K562 (cell line): ENCODE data around the gene CYP4B1. TPM values are rescaled to one million over a fixed set of nuclear protein-coding genes. Genes with fewer than 3 reads are reported as not detected.

Experiments used
- ATAC-seq: fragments of 200-7000 bp; cut with Tn5 transposase; 3 replicates; pipeline ENCODE4 v1.9.1; 2020; ENCODE audit warnings: moderate library complexity
- BruUV-seq: library from RNA; stranded (reverse); fragments of 400-500 nt; replicated peaks from 2 replicates; lab custom pipeline; 2021; lab: Mats Ljungman, UMichigan
- CTCF ChIA-PET: fragments of 300-600 bp; formaldehyde crosslinking; extraction: SDS; loops from one replicate; lab custom pipeline; 2021; ENCODE audit warnings: low intra/inter-chr PET ratio; lab: Yijun Ruan, JAX
- POLR2A ChIA-PET: fragments of 300-600, 350-650 bp; sonication (Branson Sonifier 250); formaldehyde crosslinking; extraction: SDS; loops from one replicate; lab custom pipeline; 2021; ENCODE audit warnings: antibody characterized with exemption, inconsistent platforms; lab: Yijun Ruan, JAX
- DNase-seq, 4 experiments: peaks; one replicate each; pipeline versions ENCODE4 v3.0.0 to v3.0.0-alpha.2; 2011 to 2018; ENCODE audit warnings: low spot score in 3 of 4, mixed read lengths in 3 of 4; ENCODE audit errors: extremely low read depth in 1 of 4
- FAIRE-seq: peaks from 2 replicates; lab custom pipeline; 2011; peaks lifted over from hg19 to GRCh38; lab: Jason Lieb, UNC
- H2AFZ ChIP-seq: 2 replicates; pipeline ENCODE4 v1.6.0; 2011; ENCODE audit warnings: low read depth, low read length, control low read depth, inconsistent platforms
- H3K27ac ChIP-seq: fragments of 200-600 bp; 3 replicates; pipeline ENCODE4 v1.8.0; 2011; ENCODE audit warnings: low read depth, mild to moderate bottlenecking, control low read depth, inconsistent platforms, low read length, moderate library complexity, mixed read lengths; ENCODE audit errors: extremely low read depth
- H3K27me3 ChIP-seq, 2 experiments: fragments of 300-600 bp in 1 of 2; 2 replicates in 1 of 2; 3 replicates in 1 of 2; pipeline versions ENCODE4 v1.6.0 to v1.8.0; 2011; ENCODE audit warnings: inconsistent platforms in 2 of 2, low read length in 2 of 2, mild to moderate bottlenecking in 1 of 2, mixed read lengths in 1 of 2, moderate library complexity in 1 of 2; ENCODE audit not compliant: control insufficient read depth in 2 of 2, insufficient read depth in 2 of 2
- H3K36me3 ChIP-seq: fragments of 300-600 bp; 3 replicates; pipeline ENCODE4 v1.8.0; 2011; ENCODE audit warnings: mild to moderate bottlenecking, low read length, inconsistent platforms; ENCODE audit not compliant: control insufficient read depth, insufficient read depth
- H3K4me1 ChIP-seq, 2 experiments: fragments of 200-600 bp in 1 of 2; replicated peaks in 1 of 2; 2 replicates in 1 of 2; 3 replicates in 1 of 2; pipeline versions ENCODE4 v1.5.1 to v1.8.0; 2011; ENCODE audit warnings: inconsistent platforms in 2 of 2, low read length in 2 of 2, mild to moderate bottlenecking in 1 of 2, mixed read lengths in 1 of 2, moderate library complexity in 1 of 2; ENCODE audit not compliant: control insufficient read depth in 2 of 2, insufficient read depth in 2 of 2
- H3K4me2 ChIP-seq: 2 replicates; pipeline ENCODE4 v1.6.1; 2011; ENCODE audit warnings: low read length, control low read depth, inconsistent platforms, mixed read lengths; ENCODE audit not compliant: insufficient read depth
- H3K4me3 ChIP-seq: fragments of 200-600 bp; sonication (generic), shearing (Covaris generic); 2 replicates; pipeline ENCODE4 v1.5.1; 2016; ENCODE audit warnings: control low read depth, inconsistent platforms
- H3K79me2 ChIP-seq: fragments of 200-600 bp; 3 replicates; pipeline ENCODE4 v1.8.0; 2011; ENCODE audit warnings: low read length, inconsistent platforms; ENCODE audit not compliant: control insufficient read depth, insufficient read depth
- H3K9ac ChIP-seq, 2 experiments: 2 replicates each; pipeline versions ENCODE4 v1.6.0 to v1.6.1; 2011; ENCODE audit warnings: low read depth in 2 of 2, low read length in 2 of 2, control low read depth in 1 of 2, inconsistent platforms in 1 of 2, mild to moderate bottlenecking in 1 of 2, mixed read lengths in 1 of 2; ENCODE audit not compliant: insufficient read depth in 1 of 2
- H3K9me1 ChIP-seq: one replicate; pipeline ENCODE4 v1.6.0; 2011; ENCODE audit warnings: inconsistent platforms, mild to moderate bottlenecking, low read length, moderate library complexity; ENCODE audit not compliant: control insufficient read depth, insufficient read depth
- H3K9me3 ChIP-seq: replicated peaks from 2 replicates; pipeline ENCODE4 v1.5.1; 2011; ENCODE audit warnings: low read depth, low read length, inconsistent platforms; ENCODE audit not compliant: control insufficient read depth, insufficient read depth
- H4K20me1 ChIP-seq: replicated peaks from 2 replicates; pipeline ENCODE4 v1.6.1; 2011; ENCODE audit warnings: low read length, inconsistent platforms, mixed read lengths; ENCODE audit not compliant: control insufficient read depth, insufficient read depth
- SMC3 ChIP-seq: conservative IDR thresholded peaks from 2 replicates; pipeline ENCODE4 v1.6.1; 2011; ENCODE audit warnings: low read depth, low read length, improper control_type of control experiment; ENCODE audit not compliant: insufficient read depth
- ZBTB12 ChIP-seq: fragments of 250-450 bp; sonication (Bioruptor Pico); IDR thresholded peaks from 2 replicates; pipeline ENCODE4 v1.4.0; 2020
- ZNF3 ChIP-seq: fragments of 250-450 bp; sonication (Bioruptor Pico); IDR thresholded peaks from 2 replicates; pipeline ENCODE4 v1.5.0; 2021; ENCODE audit warnings: mild to moderate bottlenecking, moderate library complexity
- ZNF780A ChIP-seq: fragments of 250-450 bp; sonication (Bioruptor Pico); IDR thresholded peaks from 2 replicates; pipeline ENCODE4 v1.5.0; 2021; ENCODE audit warnings: mild to moderate bottlenecking
- WGBS: fragments of 100-300 bp; shearing (Covaris generic); methylation state at CpG from one replicate; pipeline ENCODE4 v1.1.6; 2016; ENCODE audit warnings: low coverage, mixed read lengths; ENCODE audit not compliant: insufficient coverage; ENCODE audit errors: missing lambda C conversion rate; 5-methylcytosine and 5-hydroxymethylcytosine counted together
- in situ Hi-C: fragments of 300-500 bp; cut with MboI; formaldehyde crosslinking; loops from 4 replicates; pipeline ENCODE4 v1.15.0; 2018; ENCODE audit warnings: inconsistent platforms, mixed read lengths
- intact Hi-C: fragments of 100-400 bp; cut with micrococcal nuclease; formaldehyde crosslinking; loops from 2 replicates; pipeline ENCODE4 v1.14.2; 2022
- polyA plus RNA-seq, 8 experiments: library from polyadenylated mRNA; depleted of rRNA in 4 of 8; stranded (reverse) in 5 of 8; unstranded in 3 of 8; fragments of >200 nt; fragmentation: Nextera tagmentation in 2 of 8; fragmentation: Illumina TruSeq in 1 of 8; extraction: Ambion mirVana in 2 of 8; extraction: Trizol in 1 of 8; gene quantifications; 2 replicates each; pipeline versions ENCODE4 v1.2.1 to v1.2.3, GENCODE V29; 2011 to 2014; ENCODE audit warnings: inconsistent platforms in 1 of 8, missing spikeins in 1 of 8
- total RNA-seq, 7 experiments: library from RNA; depleted of rRNA in 6 of 7; stranded (reverse); fragments of >200 nt in 6 of 7; fragmentation: Illumina TruSeq in 2 of 7; extraction: Trizol in 2 of 7; gene quantifications; 2 replicates each; pipeline versions ENCODE4 v1.2.1 to v1.2.3, GENCODE V29; 2011 to 2021; ENCODE audit warnings: low replicate concordance in 1 of 7
- TF ChIP-seq, protein P1 (sequence below): fragments of 450-650 bp; IDR thresholded peaks from 2 replicates; pipeline ENCODE4 v1.6.1; 2017; ENCODE audit warnings: antibody characterized with exemption, mild to moderate bottlenecking

Gene CYP4B1
- total and polyA plus RNA-seq, 9 of the 15 experiments (the other 6 are each of a cell fraction or from before 2014, with no cell fraction given) = 0.69 TPM; not detected in 8

- FAIRE-seq = no peak
- in situ Hi-C loops = no loop called here
- WGBS = 0% methylated on average over 5 of the region's 5 CpGs
Observed at GRCh38 chr1:46818591-46818990, 19.7 kb downstream of the CYP4B1 start.

More at GRCh38 chr1:46818591-46818990, 19.7 kb downstream of the CYP4B1 start:
- Histone ChIP-seq H3K9me3 (no peaks in the 10 kb centered on the region), H3K36me3 (no peaks in the 10 kb centered on the region), H3K79me2 (no peaks in the 10 kb centered on the region), H3K27me3 (peaks cover 2 to 6% of the 10 kb centered on the region in 2 experiments; a peak in 3 of 5 replicates), H3K9me1 (no peaks in the 10 kb centered on the region), H4K20me1 (no peaks in the 10 kb centered on the region; the same call in 1 of the 2 replicates), H3K27ac (no peak overlapping the region), H3K4me1 (no peaks in the 10 kb centered on the region), H3K4me3 (no peak overlapping the region), H3K4me2 (no peak overlapping the region)
- ATAC-seq (no peak), DNase-seq (no peak)
- CTCF ChIA-PET = no interaction called here
- POLR2A ChIA-PET = no interaction called here
- no TSS peak for BruUV-seq
- intact Hi-C loops = no loop called here
- TF ChIP-seq ZBTB12 (CRISPR knock-in tag) (no peak), ZNF780A (CRISPR knock-in tag) (no peak), ZNF3 (CRISPR knock-in tag) (no peak), SMC3 (no peak)
- TF ChIP-seq, protein P1, sequence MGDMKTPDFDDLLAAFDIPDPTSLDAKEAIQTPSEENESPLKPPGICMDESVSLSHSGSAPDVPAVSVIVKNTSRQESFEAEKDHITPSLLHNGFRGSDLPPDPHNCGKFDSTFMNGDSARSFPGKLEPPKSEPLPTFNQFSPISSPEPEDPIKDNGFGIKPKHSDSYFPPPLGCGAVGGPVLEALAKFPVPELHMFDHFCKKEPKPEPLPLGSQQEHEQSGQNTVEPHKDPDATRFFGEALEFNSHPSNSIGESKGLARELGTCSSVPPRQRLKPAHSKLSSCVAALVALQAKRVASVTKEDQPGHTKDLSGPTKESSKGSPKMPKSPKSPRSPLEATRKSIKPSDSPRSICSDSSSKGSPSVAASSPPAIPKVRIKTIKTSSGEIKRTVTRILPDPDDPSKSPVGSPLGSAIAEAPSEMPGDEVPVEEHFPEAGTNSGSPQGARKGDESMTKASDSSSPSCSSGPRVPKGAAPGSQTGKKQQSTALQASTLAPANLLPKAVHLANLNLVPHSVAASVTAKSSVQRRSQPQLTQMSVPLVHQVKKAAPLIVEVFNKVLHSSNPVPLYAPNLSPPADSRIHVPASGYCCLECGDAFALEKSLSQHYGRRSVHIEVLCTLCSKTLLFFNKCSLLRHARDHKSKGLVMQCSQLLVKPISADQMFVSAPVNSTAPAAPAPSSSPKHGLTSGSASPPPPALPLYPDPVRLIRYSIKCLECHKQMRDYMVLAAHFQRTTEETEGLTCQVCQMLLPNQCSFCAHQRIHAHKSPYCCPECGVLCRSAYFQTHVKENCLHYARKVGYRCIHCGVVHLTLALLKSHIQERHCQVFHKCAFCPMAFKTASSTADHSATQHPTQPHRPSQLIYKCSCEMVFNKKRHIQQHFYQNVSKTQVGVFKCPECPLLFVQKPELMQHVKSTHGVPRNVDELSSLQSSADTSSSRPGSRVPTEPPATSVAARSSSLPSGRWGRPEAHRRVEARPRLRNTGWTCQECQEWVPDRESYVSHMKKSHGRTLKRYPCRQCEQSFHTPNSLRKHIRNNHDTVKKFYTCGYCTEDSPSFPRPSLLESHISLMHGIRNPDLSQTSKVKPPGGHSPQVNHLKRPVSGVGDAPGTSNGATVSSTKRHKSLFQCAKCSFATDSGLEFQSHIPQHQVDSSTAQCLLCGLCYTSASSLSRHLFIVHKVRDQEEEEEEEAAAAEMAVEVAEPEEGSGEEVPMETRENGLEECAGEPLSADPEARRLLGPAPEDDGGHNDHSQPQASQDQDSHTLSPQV = no peak
- TF ChIP-seq, all 486 proteins: peak for 0
- Histone ChIP-seq H2AFZ (no peak overlapping the region), H3K9ac (no peak overlapping the region)
